H1 (cell line): Measurements from ENCODE around the gene MAPRE3. TPM values are rescaled to one million over a fixed set of nuclear protein-coding genes. Genes with fewer than 3 reads are reported as not detected.

Source experiments
- ATF2 ChIP-seq: IDR thresholded peaks from 2 replicates; pipeline ENCODE4 v1.6.1; 2012; ENCODE audit warnings: low read length, inconsistent platforms
- BACH1 ChIP-seq: IDR thresholded peaks from 2 replicates; pipeline ENCODE4 v1.6.1; 2012; ENCODE audit warnings: low read length, improper control_type of control experiment
- CBX5 ChIP-seq: fragments of 300-800, 300-1000 bp; sonication (generic); IDR thresholded peaks from 2 replicates; pipeline ENCODE4 v1.7.1; 2016; ENCODE audit warnings: antibody characterized with exemption, low read length, low read depth
- CBX8 ChIP-seq: fragments of 300-800, 300-1000 bp; sonication (generic); IDR thresholded peaks from 2 replicates; pipeline ENCODE4 v1.7.1; 2016; ENCODE audit warnings: low read depth, low read length, borderline replicate concordance
- GABPA ChIP-seq: IDR thresholded peaks from 2 replicates; pipeline ENCODE4 v1.6.1; 2011; ENCODE audit warnings: mild to moderate bottlenecking, low read length, moderate library complexity, borderline replicate concordance; ENCODE audit not compliant: insufficient read depth
- GTF2F1 ChIP-seq: IDR thresholded peaks from 2 replicates; pipeline ENCODE4 v1.6.1; 2012; ENCODE audit warnings: low read depth, low read length, improper control_type of control experiment, borderline replicate concordance
- HDAC6 ChIP-seq: IDR thresholded peaks from one replicate; pipeline ENCODE4 v1.7.1; 2012; ENCODE audit warnings: low read depth, mild to moderate bottlenecking, inconsistent platforms, low read length, moderate library complexity
- JUND ChIP-seq: IDR thresholded peaks from 2 replicates; pipeline ENCODE4 v1.6.1; 2011; ENCODE audit warnings: mild to moderate bottlenecking, improper control_type of control experiment, low read length
- KDM5A ChIP-seq: fragments of 200-600 bp; IDR thresholded peaks from 2 replicates; pipeline ENCODE4 v1.7.1; 2012; ENCODE audit warnings: mild to moderate bottlenecking, low read length, inconsistent platforms, mixed read lengths
- MAFK ChIP-seq: IDR thresholded peaks from 2 replicates; pipeline ENCODE4 v1.6.1; 2012; ENCODE audit warnings: low read depth, mild to moderate bottlenecking, improper control_type of control experiment, low read length
- MAX ChIP-seq: IDR thresholded peaks from 2 replicates; pipeline ENCODE4 v1.6.1; 2012; ENCODE audit warnings: inconsistent platforms
- NRF1 ChIP-seq: IDR thresholded peaks from 2 replicates; pipeline ENCODE4 v1.6.1; 2011; ENCODE audit warnings: mild to moderate bottlenecking, low read depth, low read length, improper control_type of control experiment
- POLR2A ChIP-seq, 2 experiments: IDR thresholded peaks; 1 replicate in 1 of 2; 2 replicates in 1 of 2; pipeline ENCODE4 v1.6.1; 2011; ENCODE audit warnings: low read depth in 2 of 2, low read length in 2 of 2, mild to moderate bottlenecking in 2 of 2; ENCODE audit errors: control extremely low read depth in 1 of 2
- RAD21 ChIP-seq, 2 experiments: IDR thresholded peaks in 1 of 2; conservative IDR thresholded peaks in 1 of 2; 2 replicates each; pipeline ENCODE4 v1.6.1; 2011; ENCODE audit warnings: low read depth in 2 of 2, low read length in 2 of 2, improper control_type of control experiment in 1 of 2, inconsistent platforms in 1 of 2, mild to moderate bottlenecking in 1 of 2, moderate library complexity in 1 of 2
- RFX5 ChIP-seq: IDR thresholded peaks from 2 replicates; pipeline ENCODE4 v1.6.1; 2011; ENCODE audit warnings: low read depth, low read length, improper control_type of control experiment, borderline replicate concordance
- RNF2 ChIP-seq: fragments of 200-900, 300-1000 bp; sonication (generic); IDR thresholded peaks from 2 replicates; pipeline ENCODE4 v1.7.1; 2016; ENCODE audit warnings: borderline replicate concordance, low read depth, mild to moderate bottlenecking, antibody characterized with exemption, low read length; ENCODE audit not compliant: poor library complexity, severe bottlenecking; ENCODE audit errors: missing control alignments
- RXRA ChIP-seq: IDR thresholded peaks from 2 replicates; pipeline ENCODE4 v1.6.1; 2011; ENCODE audit warnings: low read depth, mild to moderate bottlenecking, low read length, moderate library complexity; ENCODE audit not compliant: insufficient read depth
- SP1 ChIP-seq: IDR thresholded peaks from 2 replicates; pipeline ENCODE4 v1.6.1; 2011; ENCODE audit warnings: low read depth, low read length
- SUZ12 ChIP-seq: fragments of 200-600 bp; sonication (generic); IDR thresholded peaks from 2 replicates; pipeline ENCODE4 v1.6.1; 2012; ENCODE audit warnings: mild to moderate bottlenecking, inconsistent platforms, low read length, moderate library complexity, mixed read lengths
- TAF1 ChIP-seq: IDR thresholded peaks from 2 replicates; pipeline ENCODE4 v1.6.1; 2011; ENCODE audit warnings: mild to moderate bottlenecking, low read depth, low read length
- TBP ChIP-seq: IDR thresholded peaks from 2 replicates; pipeline ENCODE4 v1.6.1; 2011; ENCODE audit warnings: low read depth, low read length, improper control_type of control experiment
- TCF12 ChIP-seq: IDR thresholded peaks from 2 replicates; pipeline ENCODE4 v1.6.1; 2011; ENCODE audit warnings: low read depth, mild to moderate bottlenecking, low read length
- ZNF274 ChIP-seq: IDR thresholded peaks from 2 replicates; pipeline ENCODE4 v1.7.0; 2012; ENCODE audit warnings: low read length, borderline replicate concordance; ENCODE audit errors: extremely low read depth
- polyA plus RNA-seq, 7 experiments: library from polyadenylated mRNA; depleted of rRNA in 3 of 7; stranded (reverse) in 5 of 7; unstranded in 2 of 7; fragments of >200 nt in 5 of 7; fragments of 200-250 nt in 2 of 7; gene quantifications; 1 replicate in 5 of 7; 2 replicates in 1 of 7; 4 replicates in 1 of 7; pipeline versions ENCODE4 v1.2.1 to v1.2.3, GENCODE V29; 2011 to 2013; ENCODE audit warnings: missing spikeins in 2 of 7, mixed read lengths in 2 of 7
- total RNA-seq: library from RNA; stranded (reverse); fragmentation: NEBNext Ultra II Directional; extraction: Animal tissue kit (Norgen Biotek cat#: 25700); gene quantifications from 2 replicates; pipeline ENCODE4 v1.2.1, GENCODE V29; 2021

MAPRE3 gene
- total and polyA plus RNA-seq, 2 of the 8 experiments (the other 6 are each of a cell fraction or from before 2014, with no cell fraction given) = 4.9 to 6.6 TPM

- TF ChIP-seq CBX5 = no peak
- no peak for TF ChIP-seq JUND
- no peak for TF ChIP-seq RFX5
- no peak for TF ChIP-seq RXRA
- TF ChIP-seq RAD21 (IDR thresholded peaks at IDR 0.05 in 1 of 2, conservative IDR thresholded peaks at IDR 0.05 in 1 of 2; ENCODE audit: low read depth in 2 of 2, low read length in 2 of 2) = no peak
- no peak for TF ChIP-seq RNF2
- TF ChIP-seq POLR2A (IDR thresholded peaks at IDR 0.05; ENCODE audit: control extremely low read depth in 1 of 2, low read depth in 2 of 2, low read length in 2 of 2) = peak in 1 of 2 experiments; percentile 76; a peak in 2 of 3 replicates
- peak; percentile 4; the same call in 1 of the 2 replicates for TF ChIP-seq MAX
- no peak for TF ChIP-seq MAFK
- no peak; the same call in 1 of the 2 replicates for TF ChIP-seq GABPA
- peak; percentile 87 for TF ChIP-seq BACH1
- no peak for TF ChIP-seq ATF2
- TF ChIP-seq GTF2F1 = no peak
- no peak for TF ChIP-seq CBX8
- no peak for TF ChIP-seq ZNF274
- no peak for TF ChIP-seq TBP
- no peak for TF ChIP-seq TCF12
- TF ChIP-seq SP1 = no peak
- no peak for TF ChIP-seq KDM5A
- TF ChIP-seq HDAC6 = no peak
- TF ChIP-seq NRF1 = no peak
- no peak for TF ChIP-seq SUZ12
- TF ChIP-seq TAF1 = peak; percentile 63
These were observed 62.2 kb downstream of the MAPRE3 start, which contains the start of gene TMEM214 (continued) for GRCh38 chr2:27032495-27033252.
